ENCODE data around the gene GIGYF2. TPM values are rescaled to one million over a fixed set of nuclear protein-coding genes. Genes with fewer than 3 reads are reported as not detected.
"Not testable (repeated sequence)": the region's sequence is repeated elsewhere in the genome, so short reads cannot be mapped to it uniquely, and the experiment has no call there.

Gene GIGYF2, protein sequence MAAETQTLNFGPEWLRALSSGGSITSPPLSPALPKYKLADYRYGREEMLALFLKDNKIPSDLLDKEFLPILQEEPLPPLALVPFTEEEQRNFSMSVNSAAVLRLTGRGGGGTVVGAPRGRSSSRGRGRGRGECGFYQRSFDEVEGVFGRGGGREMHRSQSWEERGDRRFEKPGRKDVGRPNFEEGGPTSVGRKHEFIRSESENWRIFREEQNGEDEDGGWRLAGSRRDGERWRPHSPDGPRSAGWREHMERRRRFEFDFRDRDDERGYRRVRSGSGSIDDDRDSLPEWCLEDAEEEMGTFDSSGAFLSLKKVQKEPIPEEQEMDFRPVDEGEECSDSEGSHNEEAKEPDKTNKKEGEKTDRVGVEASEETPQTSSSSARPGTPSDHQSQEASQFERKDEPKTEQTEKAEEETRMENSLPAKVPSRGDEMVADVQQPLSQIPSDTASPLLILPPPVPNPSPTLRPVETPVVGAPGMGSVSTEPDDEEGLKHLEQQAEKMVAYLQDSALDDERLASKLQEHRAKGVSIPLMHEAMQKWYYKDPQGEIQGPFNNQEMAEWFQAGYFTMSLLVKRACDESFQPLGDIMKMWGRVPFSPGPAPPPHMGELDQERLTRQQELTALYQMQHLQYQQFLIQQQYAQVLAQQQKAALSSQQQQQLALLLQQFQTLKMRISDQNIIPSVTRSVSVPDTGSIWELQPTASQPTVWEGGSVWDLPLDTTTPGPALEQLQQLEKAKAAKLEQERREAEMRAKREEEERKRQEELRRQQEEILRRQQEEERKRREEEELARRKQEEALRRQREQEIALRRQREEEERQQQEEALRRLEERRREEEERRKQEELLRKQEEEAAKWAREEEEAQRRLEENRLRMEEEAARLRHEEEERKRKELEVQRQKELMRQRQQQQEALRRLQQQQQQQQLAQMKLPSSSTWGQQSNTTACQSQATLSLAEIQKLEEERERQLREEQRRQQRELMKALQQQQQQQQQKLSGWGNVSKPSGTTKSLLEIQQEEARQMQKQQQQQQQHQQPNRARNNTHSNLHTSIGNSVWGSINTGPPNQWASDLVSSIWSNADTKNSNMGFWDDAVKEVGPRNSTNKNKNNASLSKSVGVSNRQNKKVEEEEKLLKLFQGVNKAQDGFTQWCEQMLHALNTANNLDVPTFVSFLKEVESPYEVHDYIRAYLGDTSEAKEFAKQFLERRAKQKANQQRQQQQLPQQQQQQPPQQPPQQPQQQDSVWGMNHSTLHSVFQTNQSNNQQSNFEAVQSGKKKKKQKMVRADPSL (N-terminal part only)
- 10 to 100 TPM; 51.2 to 69.2 (median 65.8) TPM for polyA plus RNA-seq (ENCODE audit: insufficient read length in 4 of 4)

DNA sequence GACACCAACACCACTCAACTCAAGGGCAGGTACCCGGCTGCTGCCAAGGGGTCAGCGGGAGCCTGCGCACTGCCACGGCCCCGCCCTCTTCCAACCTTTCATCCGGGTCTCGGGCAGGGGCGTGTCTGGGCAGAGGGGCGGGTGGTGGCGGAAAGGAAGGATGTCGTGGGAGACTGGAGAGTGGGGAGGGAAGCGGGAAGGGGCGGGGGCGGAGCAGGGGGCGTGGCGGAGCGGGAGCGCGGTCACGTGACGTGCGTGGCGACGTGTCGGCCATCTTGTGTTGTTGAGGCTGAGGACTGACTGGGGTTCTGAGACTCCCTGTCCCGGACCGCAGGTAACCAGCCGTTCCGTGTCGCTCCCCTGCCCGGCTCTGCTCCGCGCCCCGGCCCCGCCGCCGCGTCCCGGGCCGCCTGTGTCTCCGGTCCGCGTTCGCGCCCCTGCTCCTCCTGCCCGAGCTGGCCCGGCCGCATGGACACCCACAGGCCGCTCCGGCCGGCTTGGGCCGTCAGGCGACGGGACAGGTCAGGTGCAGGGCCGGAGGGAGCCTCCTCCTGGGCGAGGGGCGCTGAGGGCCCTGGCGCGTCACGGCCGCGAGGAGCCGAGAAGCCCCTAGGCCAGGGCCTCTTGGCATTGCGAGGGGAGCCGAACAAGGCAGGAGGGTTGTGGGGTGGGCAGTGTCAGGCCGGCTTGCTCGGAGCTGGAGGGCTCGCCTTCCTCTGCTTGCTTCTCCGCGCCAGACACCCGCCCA, at the start of gene GIGYF2:
GIGYF2 (plus strand) TSS at position 273 of the 748 bp plus-strand sequence. CDS start 37,867 bp downstream, outside the sequence.
- peak; percentile 84 to 93 (median 89) for DNase-seq (ENCODE audit: low read depth in 4 of 4, low spot score in 3 of 4)

DNA sequence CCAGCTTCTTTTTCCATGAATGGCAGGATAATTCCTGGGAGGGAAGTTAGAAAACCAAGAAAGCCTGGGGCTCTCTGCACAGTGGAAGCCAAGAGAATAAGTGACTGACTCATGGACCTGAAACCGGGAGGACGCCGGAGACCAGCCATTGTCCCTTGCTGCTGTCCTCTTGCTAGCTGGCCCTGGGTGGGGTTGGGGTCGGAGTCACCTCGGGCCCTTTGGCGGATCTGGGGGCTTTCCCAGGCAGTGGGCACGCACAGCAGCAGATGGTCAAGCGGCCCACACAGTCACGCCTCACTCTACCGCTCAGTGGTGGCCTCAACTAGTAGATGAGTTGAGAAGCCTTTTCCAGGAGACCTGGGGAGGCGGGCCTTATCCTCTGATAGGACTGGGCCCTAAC, 48.1 kb upstream of the GIGYF2 start:
- DNase-seq (ENCODE audit: low read depth in 4 of 4, low spot score in 3 of 4), result no peak

DNA sequence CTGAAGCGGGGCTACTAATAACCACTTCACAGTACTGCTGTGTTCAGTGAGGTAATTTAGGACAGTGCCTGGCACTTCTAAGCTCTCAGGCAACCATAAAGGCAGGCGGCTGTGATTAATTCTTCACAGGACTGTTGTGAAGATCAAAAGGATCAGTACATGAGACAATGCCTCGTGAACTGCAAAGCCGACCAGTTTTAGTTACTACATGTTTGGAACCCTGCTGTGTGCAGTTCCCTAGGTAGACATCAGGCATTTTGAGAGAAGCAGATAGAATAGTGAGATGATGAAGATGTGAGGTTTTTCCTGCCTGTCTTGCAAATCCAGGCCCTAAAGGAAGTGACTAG, 44.7 kb upstream of the GIGYF2 start:
- no peak for DNase-seq (ENCODE audit: low read depth in 4 of 4, low spot score in 3 of 4)

DNA sequence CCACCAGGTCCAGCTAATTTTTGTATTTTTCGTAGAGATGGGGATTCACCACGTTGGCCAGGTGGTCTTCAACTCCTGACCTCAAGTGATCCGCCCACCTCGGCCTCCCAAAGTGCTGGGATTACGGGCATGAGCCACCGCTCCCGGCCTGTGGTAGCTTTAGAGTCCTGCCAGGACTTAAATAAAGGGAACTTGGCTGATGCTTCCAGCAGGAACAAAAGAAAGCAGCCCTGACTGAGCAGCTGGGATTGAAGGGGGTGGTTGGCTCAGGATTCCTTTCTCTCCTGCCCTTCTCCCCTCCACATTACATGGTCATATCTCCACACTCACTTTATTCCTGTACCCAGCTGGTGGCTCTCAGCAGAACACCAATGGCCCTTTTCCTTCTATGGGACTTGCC, 43.7 kb upstream of the GIGYF2 start:
- DNase-seq (ENCODE audit: low read depth in 4 of 4, low spot score in 3 of 4), result no peak

DNA sequence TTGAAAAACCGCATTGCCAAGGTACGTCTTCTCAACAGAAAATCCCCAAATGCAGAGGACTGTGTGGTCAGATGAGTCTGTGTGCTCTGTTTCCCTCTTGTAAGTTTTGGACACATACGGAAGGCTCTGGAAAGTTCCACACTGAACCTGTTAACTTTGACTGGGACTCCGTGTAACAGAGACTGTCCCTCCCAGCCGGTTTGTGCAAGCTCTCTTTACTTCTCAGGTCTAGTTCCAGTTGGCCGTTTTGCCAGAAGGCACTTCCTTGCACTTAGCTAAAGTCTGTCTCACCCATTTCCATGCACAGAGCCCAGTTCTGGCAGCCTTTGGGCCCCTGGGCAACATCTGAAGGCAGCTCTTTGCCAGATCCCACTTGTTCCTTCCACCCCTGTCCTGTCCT, 41.7 kb upstream of the GIGYF2 start:
- DNase-seq (ENCODE audit: low read depth in 4 of 4, low spot score in 3 of 4), result no peak

DNA sequence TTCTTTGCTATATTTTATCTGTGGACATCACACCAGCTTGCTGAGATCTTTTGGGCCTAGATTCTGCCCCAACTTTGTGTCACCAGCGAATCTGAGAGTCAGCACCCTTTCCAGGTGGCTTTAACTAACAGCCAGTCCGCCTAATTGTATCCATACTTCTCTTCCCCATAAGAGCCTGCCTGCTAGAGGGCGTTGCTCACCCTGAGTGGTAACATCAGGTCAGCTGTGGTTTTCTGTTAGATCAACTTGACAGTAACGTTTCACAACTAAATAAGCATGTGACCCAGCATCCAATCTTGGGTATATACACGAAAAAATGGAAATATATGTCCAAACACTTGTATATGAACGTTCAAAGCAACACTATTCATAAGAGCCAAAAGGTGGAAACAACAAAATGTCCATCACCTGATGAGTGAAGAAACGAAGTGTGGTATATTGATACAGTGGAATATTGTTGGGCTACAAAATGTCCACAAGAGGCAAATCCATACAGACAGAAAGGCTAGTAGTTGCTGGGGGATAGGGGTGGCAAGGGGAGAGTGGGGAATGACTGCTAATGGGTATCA, 38.8 kb upstream of the GIGYF2 start:
- no peak for DNase-seq (ENCODE audit: low read depth in 4 of 4, low spot score in 3 of 4)

DNA sequence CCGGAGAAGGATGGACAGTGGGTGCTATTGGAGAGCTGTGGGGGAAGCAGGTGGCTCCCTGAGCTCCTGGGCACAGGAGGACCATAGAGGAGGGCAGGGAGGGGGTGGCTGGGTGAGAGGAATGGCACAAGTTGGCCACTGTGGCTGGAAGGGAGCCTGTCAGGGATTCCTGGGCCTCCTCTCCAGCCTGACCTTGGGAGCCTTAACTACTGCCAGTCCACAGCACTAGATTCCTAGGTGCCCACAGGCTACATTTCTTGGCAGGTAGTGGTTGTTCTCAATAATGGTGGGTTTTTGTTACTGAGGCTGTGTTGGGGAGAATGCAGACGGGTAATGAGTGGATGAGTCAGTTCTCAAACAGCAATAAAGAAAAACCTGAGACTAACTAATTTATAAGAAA, 37.8 kb upstream of the GIGYF2 start:
- no peak for DNase-seq (ENCODE audit: low read depth in 4 of 4, low spot score in 3 of 4)

DNA sequence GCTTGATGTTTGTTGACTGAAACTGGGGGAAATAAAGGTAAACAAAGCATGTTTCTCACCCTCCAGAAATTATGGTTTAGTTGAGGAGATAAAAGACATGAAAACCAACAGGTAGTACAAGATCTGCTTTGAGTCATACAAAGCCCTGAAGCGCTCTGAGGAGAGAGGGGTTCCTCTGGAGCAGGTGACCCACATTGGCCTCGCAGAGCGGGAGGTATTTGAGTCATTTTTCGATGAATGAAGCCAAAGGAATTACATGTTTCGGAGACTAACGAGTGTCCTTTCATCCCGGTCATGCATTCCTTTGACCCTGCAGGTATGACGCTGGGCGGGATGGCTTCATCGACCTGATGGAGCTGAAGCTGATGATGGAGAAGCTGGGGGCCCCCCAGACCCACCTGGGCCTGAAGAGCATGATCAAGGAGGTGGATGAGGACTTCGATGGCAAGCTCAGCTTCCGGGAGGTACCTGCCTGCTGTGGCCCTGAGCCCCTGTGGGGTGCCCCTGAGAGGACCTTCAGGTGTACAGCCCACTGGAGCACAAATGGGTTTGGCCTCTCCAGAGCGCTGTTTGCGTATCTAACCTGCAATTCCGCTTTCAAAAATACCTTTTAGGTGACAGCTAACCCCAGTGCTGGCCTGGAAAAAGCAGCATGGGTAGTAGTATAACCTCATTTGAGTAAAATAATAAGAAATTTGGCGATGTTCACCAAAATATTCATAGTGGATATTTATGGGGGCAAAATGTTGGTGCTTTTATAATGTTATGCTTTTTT, 34.5 kb upstream of the GIGYF2 start:
- DNase-seq (ENCODE audit: low read depth in 4 of 4, low spot score in 3 of 4), result no peak

DNA sequence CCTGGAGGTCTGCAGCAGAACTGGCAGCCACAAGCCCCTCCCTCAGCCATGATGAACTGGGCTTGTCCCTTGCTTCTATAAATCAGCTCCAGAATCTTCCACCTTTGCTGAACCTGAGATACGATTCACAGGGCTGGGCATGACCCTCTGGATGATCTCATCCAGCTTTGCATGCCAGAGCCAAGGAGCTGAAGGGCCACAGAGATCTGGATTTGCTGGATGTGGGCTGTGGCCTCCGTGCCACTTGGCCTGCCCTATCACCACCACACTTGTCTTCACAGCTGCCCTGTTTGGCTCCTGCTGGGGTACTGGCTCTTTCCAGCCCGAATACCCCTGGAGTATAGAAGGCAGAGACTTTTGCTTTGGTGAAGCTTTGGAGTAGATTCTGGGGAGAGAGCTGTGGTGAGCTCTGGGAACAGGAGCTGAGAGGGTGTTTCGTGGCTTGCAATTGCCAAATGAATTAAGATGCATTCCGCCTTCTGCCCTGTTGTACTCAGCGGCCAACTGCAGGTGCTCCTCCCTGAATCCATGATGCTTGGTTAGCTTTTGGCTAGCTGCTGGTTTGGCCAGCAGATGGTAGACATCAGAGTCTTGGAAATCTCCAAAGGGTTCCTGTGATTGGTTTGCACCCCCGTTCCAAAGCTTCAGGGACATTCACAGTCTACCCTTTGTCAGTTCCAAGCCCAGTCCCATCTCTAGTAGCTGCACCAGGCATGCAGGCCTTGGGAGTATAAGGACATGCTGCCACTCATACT, 30.9 kb upstream of the GIGYF2 start:
- DNase-seq (ENCODE audit: low read depth in 4 of 4, low spot score in 3 of 4), result no peak

DNA sequence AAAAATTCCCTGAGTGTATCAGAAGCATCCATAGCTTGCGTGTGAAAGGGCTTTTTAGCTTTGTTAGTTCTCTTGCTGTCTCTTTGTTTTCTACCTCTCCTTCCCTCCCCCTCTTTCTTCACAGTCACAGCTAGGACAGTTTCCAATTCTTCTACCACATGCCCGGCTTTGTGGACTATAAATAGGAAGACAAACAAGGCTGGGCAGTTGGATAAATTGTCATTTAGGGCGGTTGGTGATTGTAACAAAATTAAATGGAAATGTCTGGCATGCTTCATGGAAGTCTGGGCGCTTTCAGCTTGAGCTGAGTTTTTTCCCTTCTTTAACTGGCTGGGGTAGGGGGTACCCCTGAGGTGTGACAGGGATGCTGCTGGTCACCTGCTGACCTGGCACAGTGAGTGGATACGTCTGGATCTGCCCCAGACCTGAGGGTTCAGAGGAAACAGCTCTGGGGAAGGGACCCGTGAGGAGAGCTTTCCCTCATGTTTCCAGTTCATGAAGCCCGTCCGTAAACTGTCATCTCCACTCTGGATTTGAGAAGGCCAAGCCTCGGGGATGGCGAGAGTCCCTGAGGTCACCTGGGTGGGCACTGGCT, 29.0 kb upstream of the GIGYF2 start:
- DNase-seq (ENCODE audit: low read depth in 4 of 4, low spot score in 3 of 4), result no peak

DNA sequence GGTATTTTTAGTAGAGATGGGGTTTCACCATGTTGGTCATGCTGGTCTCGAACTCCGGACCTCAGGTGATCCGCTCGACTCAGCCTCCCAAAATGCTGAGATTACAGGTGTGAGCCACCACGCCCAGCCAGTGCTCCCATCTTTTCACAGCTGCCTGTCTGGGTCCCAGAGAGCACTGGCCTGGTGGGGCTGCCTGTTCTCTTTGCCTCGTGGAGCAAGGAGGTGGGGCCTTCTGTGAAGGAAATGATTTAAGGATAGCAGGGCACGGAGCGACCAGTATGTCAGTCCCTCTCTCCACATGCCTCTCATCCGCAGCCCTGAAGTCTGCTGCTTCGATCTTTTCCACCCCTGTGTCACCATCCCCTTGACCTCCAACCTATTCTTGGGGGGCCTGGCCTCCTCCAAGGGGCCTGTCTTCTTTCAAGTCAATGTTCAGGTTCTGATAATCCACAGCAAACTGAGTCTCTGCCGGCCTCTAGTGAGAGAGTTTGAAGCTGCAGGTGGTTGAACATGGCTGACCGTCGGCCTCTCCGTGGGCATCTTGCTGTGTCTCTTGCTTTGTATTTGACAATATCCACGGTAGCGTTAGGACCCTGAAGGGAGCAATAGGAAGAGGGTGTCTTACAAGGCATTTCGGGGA, 28.2 kb upstream of the GIGYF2 start:
- no peak for DNase-seq (ENCODE audit: low read depth in 4 of 4, low spot score in 3 of 4)

DNA sequence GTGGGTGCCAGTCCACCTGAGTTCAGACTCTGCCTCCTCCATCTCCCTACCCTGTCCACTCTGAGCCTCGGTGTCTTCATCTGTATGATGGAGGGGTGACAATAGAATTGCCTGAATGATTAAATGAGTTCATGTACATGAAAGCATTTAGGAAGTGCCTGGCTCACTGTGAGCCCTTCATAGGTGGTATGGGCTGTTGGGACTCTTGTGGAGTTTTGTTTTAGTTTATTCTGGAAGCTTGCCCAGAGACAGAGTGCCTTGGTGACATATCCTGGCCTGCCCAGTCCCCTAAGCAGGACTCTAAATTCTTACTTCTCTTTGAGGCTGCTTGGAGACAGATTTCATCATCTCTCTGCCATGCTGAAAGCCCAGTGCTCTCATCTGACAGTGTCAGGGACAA, 24.5 kb upstream of the GIGYF2 start:
- no peak for DNase-seq (ENCODE audit: low read depth in 4 of 4, low spot score in 3 of 4)

DNA sequence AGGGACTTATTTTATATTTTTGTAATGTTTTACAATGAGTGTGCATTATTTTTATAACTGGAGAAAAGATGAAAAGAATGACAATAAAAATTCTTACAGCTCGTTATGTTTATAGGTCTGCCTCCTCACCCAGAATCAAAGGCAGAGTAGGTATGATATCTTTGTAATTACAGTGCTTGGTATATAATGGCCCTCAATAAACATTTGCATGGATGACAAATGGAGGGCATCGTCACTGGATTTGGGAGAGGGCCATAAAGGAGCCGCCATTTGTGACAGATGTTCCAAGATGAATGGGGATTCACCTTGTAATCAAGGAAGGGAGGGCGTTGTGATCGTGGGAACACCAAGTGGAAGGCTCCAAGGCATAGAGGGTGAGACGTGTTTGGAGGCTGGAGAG, 22.6 kb upstream of the GIGYF2 start:
- no peak for DNase-seq (ENCODE audit: low read depth in 4 of 4, low spot score in 3 of 4)

DNA sequence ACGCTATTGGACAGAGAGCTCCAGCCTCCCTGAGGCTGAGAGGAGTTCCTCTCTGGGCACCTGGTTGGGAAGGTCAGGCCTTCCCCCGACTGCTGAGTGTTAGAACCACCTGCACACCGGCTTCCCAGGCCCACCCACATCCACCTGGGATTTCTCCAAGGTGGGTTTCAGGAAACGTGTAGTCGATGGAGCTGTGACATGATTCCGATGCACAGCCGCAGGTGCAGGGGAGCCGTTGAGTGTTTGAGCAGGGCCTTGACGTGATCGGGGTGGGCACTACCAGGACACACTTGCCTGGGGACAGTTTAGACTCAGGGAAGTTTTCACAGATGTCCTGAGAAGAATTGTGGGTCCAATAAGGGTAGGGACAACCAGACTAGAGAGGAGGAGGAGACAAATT, 21.8 kb upstream of the GIGYF2 start:
- DNase-seq (ENCODE audit: low read depth in 4 of 4, low spot score in 3 of 4), result no peak

DNA sequence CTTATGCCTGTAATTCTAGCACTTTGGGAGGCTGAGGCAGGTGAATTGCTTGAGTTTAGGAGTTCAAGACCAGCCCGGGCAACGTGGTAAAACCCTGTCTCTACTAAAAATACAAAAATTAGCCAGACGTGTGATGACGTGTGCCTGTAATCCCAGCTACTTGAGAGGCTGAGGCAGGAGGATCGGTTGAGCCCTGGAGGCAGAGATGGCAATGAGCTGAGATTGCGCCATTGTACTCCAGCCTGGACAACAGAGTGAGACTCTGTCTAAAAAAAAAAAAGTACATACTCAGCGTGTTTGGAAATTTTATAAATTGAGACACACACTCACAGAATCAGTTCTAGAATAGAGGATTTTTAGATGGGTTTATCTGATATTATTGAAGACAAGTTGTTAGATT, 17.1 kb upstream of the GIGYF2 start:
- DNase-seq (ENCODE audit: low read depth in 4 of 4, low spot score in 3 of 4), result no peak

DNA sequence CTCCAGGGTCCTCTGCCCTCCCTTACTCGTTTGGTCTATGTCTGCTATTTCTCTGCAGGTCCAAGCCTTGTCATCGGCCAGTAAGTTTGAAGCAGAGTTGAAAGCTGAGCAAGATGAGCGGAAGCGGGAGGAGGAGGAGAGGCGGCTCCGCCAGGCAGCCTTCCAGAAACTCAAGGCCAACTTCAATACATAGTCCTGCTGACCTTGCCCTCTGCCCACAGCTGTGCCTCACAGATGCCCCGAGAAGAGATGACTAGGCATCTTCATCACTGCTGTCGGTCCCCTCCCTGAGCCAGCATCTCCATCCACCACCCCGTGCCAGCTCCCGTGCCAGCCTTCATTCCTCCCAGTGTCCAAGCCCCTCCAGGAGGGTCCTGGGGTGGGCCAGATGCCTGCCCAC, 15.6 kb upstream of the GIGYF2 start:
- no peak for DNase-seq (ENCODE audit: low read depth in 4 of 4, low spot score in 3 of 4)

DNA sequence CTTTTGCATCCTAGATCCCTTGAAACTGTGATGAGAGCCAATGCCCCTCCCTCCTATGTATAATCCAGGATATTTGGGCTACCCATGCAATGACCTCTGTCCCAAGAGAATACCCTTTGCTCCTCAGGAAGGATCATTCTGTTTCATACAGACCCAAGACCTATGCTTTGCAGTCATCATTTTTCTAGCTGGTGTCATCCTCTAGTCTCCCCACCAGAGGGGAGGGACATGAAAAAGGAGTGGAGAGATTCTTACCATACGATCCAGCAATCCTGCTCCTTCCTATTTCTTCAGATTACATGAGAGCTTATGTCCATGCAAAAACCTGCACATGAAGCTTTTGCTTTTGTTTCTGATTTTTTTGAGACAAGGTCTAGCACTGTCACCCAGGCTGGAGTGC, 13.8 kb upstream of the GIGYF2 start:
- DNase-seq (ENCODE audit: low read depth in 4 of 4, low spot score in 3 of 4), result no peak

DNA sequence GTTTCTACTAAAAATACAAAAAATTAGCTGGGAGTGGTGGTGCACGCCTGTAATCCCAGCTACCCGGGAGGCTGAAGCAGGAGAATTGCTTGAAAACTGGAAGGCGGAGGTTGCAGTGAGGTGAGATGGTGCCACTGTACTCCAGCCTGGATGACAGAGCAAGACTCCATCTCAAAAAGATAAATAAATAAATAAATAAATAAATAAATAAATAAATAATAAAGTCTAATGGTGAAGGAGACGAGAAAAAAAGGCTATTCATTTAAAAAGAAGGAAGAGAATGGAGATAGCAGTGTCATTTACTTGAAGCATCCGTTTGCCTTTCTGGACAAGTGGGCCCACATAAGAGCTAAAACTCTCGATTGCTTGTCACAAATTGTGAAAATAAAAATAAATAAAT, 11.7 kb upstream of the GIGYF2 start:
- DNase-seq (ENCODE audit: low read depth in 4 of 4, low spot score in 3 of 4), result not testable (repeated sequence)

Measured in left renal pelvis (tissue), 4 donors.